Thyroid gland (tissue), 4 donors: ENCODE data around the gene IQGAP2.

Experiments
- CTCF ChIP-seq, 6 experiments: fragments of 200-600 bp in 3 of 6; fragments of 450-650 bp in 3 of 6; sonication (generic) in 3 of 6; IDR thresholded peaks; one replicate each; pipeline ENCODE4 v1.5.1; 2016 to 2019; ENCODE audit warnings: antibody characterized with exemption in 6 of 6, mild to moderate bottlenecking in 2 of 6, inconsistent platforms in 1 of 6, moderate library complexity in 1 of 6
- POLR2A ChIP-seq, 2 donors: fragments of 450-650 bp; IDR thresholded peaks; one replicate each; pipeline ENCODE4 v1.6.1; 2017; ENCODE audit warnings: antibody characterized with exemption in 2 of 2, mild to moderate bottlenecking in 2 of 2, moderate library complexity in 1 of 2

GRCh38 chr5:76673125-76673524 is 270.0 kb downstream of the IQGAP2 start:
- TF ChIP-seq CTCF (IDR thresholded peaks at IDR 0.05): no peak
- TF ChIP-seq POLR2A (IDR thresholded peaks at IDR 0.05): no peak
